HG03097 (cell line): ENCODE results near the gene HSPB7.
"Not testable (repeated sequence)": the region's sequence is repeated elsewhere in the genome, so short reads cannot be mapped to it uniquely, and the experiment has no call there.

ENCODE experiments used
- ATAC-seq: cut with Tn5 transposase; IDR thresholded peaks from one replicate; pipeline ENCODE4 v1.9.1; 2021; ENCODE audit not compliant: unreplicated experiment, low FRiP score

HSPB7 gene

GRCh38 chr1:15985611-15986297 lies 32.1 kb downstream of the HSPB7 start:
- no peak for ATAC-seq

- ATAC-seq: no peak
Observed at GRCh38 chr1:15983275-15983674, 34.6 kb downstream of the HSPB7 start.

GRCh38 chr1:15981679-15982078 lies 36.2 kb downstream of the HSPB7 start:
- ATAC-seq: no peak

GRCh38 chr1:15977947-15978346 lies 39.9 kb downstream of the HSPB7 start:
- ATAC-seq: not testable (repeated sequence)

- ATAC-seq: peak; percentile 67
Observed at GRCh38 chr1:15975805-15976680, 41.8 kb downstream of the HSPB7 start, which contains the start of gene ZBTB17. Gene ZBTB17, minus strand, starts transcription at chr1:15976101. Its CDS starts 27,606 bp downstream, at chr1:15948495.

GRCh38 chr1:15975358-15975804 lies 42.5 kb downstream of the HSPB7 start:
- ATAC-seq: peak; percentile 36

GRCh38 chr1:15974855-15975254 lies 43.0 kb downstream of the HSPB7 start:
- no peak for ATAC-seq

GRCh38 chr1:15973772-15974171 lies 44.1 kb downstream of the HSPB7 start:
- ATAC-seq: no peak

- ATAC-seq: no peak
Observed at GRCh38 chr1:15972409-15972808, 45.4 kb downstream of the HSPB7 start.

GRCh38 chr1:15970911-15971310 lies 46.9 kb downstream of the HSPB7 start:
- no peak for ATAC-seq

- no peak for ATAC-seq
Observed at GRCh38 chr1:15969321-15969880, 48.4 kb downstream of the HSPB7 start.

GRCh38 chr1:15968172-15968571 lies 49.7 kb downstream of the HSPB7 start:
- no peak for ATAC-seq

GRCh38 chr1:15966956-15967344 lies 50.9 kb downstream of the HSPB7 start:
- ATAC-seq: no peak

- ATAC-seq: peak; percentile 59
Observed at GRCh38 chr1:15966081-15966955, 51.5 kb downstream of the HSPB7 start.

GRCh38 chr1:15965228-15965767 lies 52.5 kb downstream of the HSPB7 start:
- no peak for ATAC-seq
